ENCODE results near the gene CUL7.
A peak's percentile ranks its signal among the peaks of the same experiment; 100 is the strongest.
"Not testable (repeated sequence)": the region's sequence is repeated elsewhere in the genome, so short reads cannot be mapped to it uniquely, and the experiment has no call there.

Gene CUL7

GRCh38 chr6:43053545-43054205 is at the start of gene CUL7:
TSS of gene CUL7 (minus strand) at chr6:43053851. CDS start at chr6:43052788, 1,063 bp downstream.
- DNase-seq (ENCODE audit: low read depth): peak; percentile 79

- DNase-seq (ENCODE audit: low read depth): no peak
Observed at GRCh38 chr6:43101497-43101896, 47.8 kb upstream of the CUL7 start.

GRCh38 chr6:43097502-43097901 is 43.9 kb upstream of the CUL7 start:
- DNase-seq (ENCODE audit: low read depth): no peak

GRCh38 chr6:43097098-43097489 is 43.4 kb upstream of the CUL7 start:
- no peak for DNase-seq (ENCODE audit: low read depth)

- no peak for DNase-seq (ENCODE audit: low read depth)
Observed at GRCh38 chr6:43096451-43097097, 42.9 kb upstream of the CUL7 start.

GRCh38 chr6:43095939-43096338 is 42.3 kb upstream of the CUL7 start:
- DNase-seq (ENCODE audit: low read depth): no peak

GRCh38 chr6:43093436-43094289 is 40.0 kb upstream of the CUL7 start:
- no peak for DNase-seq (ENCODE audit: low read depth)

- DNase-seq (ENCODE audit: low read depth): no peak
Observed at GRCh38 chr6:43092635-43093034, 39.0 kb upstream of the CUL7 start.

GRCh38 chr6:43091436-43091991 is 37.9 kb upstream of the CUL7 start:
- DNase-seq (ENCODE audit: low read depth): no peak

- no peak for DNase-seq (ENCODE audit: low read depth)
Observed at GRCh38 chr6:43091020-43091419, 37.4 kb upstream of the CUL7 start.

GRCh38 chr6:43090559-43090956 is 36.9 kb upstream of the CUL7 start:
- DNase-seq (ENCODE audit: low read depth): no peak

- no peak for DNase-seq (ENCODE audit: low read depth)
Observed at GRCh38 chr6:43089874-43090558, 36.4 kb upstream of the CUL7 start.

GRCh38 chr6:43089467-43089866 is 35.8 kb upstream of the CUL7 start:
- DNase-seq (ENCODE audit: low read depth): no peak

GRCh38 chr6:43088654-43089056 is 35.0 kb upstream of the CUL7 start:
- DNase-seq (ENCODE audit: low read depth): no peak

- no peak for DNase-seq (ENCODE audit: low read depth)
Observed at GRCh38 chr6:43086022-43086658, 32.5 kb upstream of the CUL7 start.

- no peak for DNase-seq (ENCODE audit: low read depth)
Observed at GRCh38 chr6:43082806-43083655, 29.4 kb upstream of the CUL7 start.

- not testable (repeated sequence) for DNase-seq (ENCODE audit: low read depth)
Observed at GRCh38 chr6:43081922-43082321, 28.3 kb upstream of the CUL7 start.

- DNase-seq (ENCODE audit: low read depth): no peak
Observed at GRCh38 chr6:43081043-43081442, 27.4 kb upstream of the CUL7 start.

- DNase-seq (ENCODE audit: low read depth): no peak
Observed at GRCh38 chr6:43078691-43079090, 25.0 kb upstream of the CUL7 start.

- no peak for DNase-seq (ENCODE audit: low read depth)
Observed at GRCh38 chr6:43077981-43078511, 24.4 kb upstream of the CUL7 start.

All from stimulated activated CD8-positive, alpha-beta memory T cell treated with anti-CD3 and anti-CD28 coated beads, Interleukin-15, amount 100 ng/mL, for 24 hours (primary cell).